Neural crest cell (in vitro differentiated cells): ENCODE measurements around the gene CHMP1A. TPM values are rescaled to one million over a fixed set of nuclear protein-coding genes. Genes with fewer than 3 reads are reported as not detected.

Experiments used
- DNase-seq: peaks from one replicate; pipeline ENCODE4 v3.0.0; 2021; ENCODE audit warnings: low read depth, mixed read lengths, low spot score
- H3K27ac Mint-ChIP-seq: one replicate; pipeline ENCODE4 v1.8.0; 2021; ENCODE audit warnings: mild to moderate bottlenecking, mixed read lengths; ENCODE audit not compliant: unreplicated experiment
- H3K27me3 Mint-ChIP-seq: 2 replicates; pipeline ENCODE4 v1.8.0; 2021; ENCODE audit warnings: low read depth, mild to moderate bottlenecking, mixed read lengths
- H3K36me3 Mint-ChIP-seq: 2 replicates; pipeline ENCODE4 v1.8.0; 2021; ENCODE audit warnings: low read depth, mild to moderate bottlenecking, mixed read lengths
- H3K4me1 Mint-ChIP-seq: 2 replicates; pipeline ENCODE4 v1.8.0; 2021; ENCODE audit warnings: mixed read lengths
- H3K4me3 Mint-ChIP-seq: one replicate; pipeline ENCODE4 v1.8.0; 2021; ENCODE audit warnings: mild to moderate bottlenecking, mixed read lengths
- H3K9me3 Mint-ChIP-seq: 2 replicates; pipeline ENCODE4 v1.8.0; 2021; ENCODE audit warnings: mixed read lengths
- CTCF ChIP-seq: fragments of 200-600 bp; sonication (generic); conservative IDR thresholded peaks from 2 replicates; pipeline ENCODE4 v1.5.0; 2021; ENCODE audit warnings: antibody characterized with exemption, mild to moderate bottlenecking
- total RNA-seq: library from RNA; stranded (reverse); gene quantifications from 2 replicates; pipeline ENCODE4 v1.2.1, GENCODE V29; 2021

Gene CHMP1A
- total RNA-seq, 1 donor from 2014 or later, result 93.9 TPM

- peaks cover 19% of the 10 kb centered on the region for H3K4me1 Mint-ChIP-seq
- H3K9me3 Mint-ChIP-seq, result no peaks in the 10 kb centered on the region
- no peak for DNase-seq
- TF ChIP-seq CTCF, result no peak
- H3K36me3 Mint-ChIP-seq, result peaks cover 24% of the 10 kb centered on the region
- peak overlapping the region; percentile 87 for H3K4me3 Mint-ChIP-seq
- no peak overlapping the region for H3K27ac Mint-ChIP-seq
- no peaks in the 10 kb centered on the region for H3K27me3 Mint-ChIP-seq
Observed at GRCh38 chr16:89656435-89657121, 930 bp downstream of the CHMP1A start.

GRCh38 chr16:89655062-89655643, 2.4 kb downstream of the CHMP1A start:
- peak overlapping the region; percentile 82 for H3K4me3 Mint-ChIP-seq
- DNase-seq, result no peak
- no peaks in the 10 kb centered on the region for H3K27me3 Mint-ChIP-seq
- H3K9me3 Mint-ChIP-seq, result no peaks in the 10 kb centered on the region
- no peak for TF ChIP-seq CTCF
- H3K27ac Mint-ChIP-seq, result no peak overlapping the region
- H3K36me3 Mint-ChIP-seq, result peaks cover 11% of the 10 kb centered on the region
- peaks cover 19% of the 10 kb centered on the region for H3K4me1 Mint-ChIP-seq

GRCh38 chr16:89653656-89654295, 3.7 kb downstream of the CHMP1A start:
- Mint-ChIP-seq H3K9me3 (no peaks in the 10 kb centered on the region), H3K4me3 (peak overlapping the region; percentile 67)

GRCh38 chr16:89651584-89651983, 5.9 kb downstream of the CHMP1A start:
- Mint-ChIP-seq H3K36me3 (peaks cover 4% of the 10 kb centered on the region), H3K27ac (no peak overlapping the region), H3K27me3 (no peaks in the 10 kb centered on the region), H3K4me3 (peak overlapping the region; percentile 27), H3K9me3 (no peaks in the 10 kb centered on the region), H3K4me1 (peaks cover 8% of the 10 kb centered on the region)
- no peak for TF ChIP-seq CTCF
- DNase-seq, result no peak

More at GRCh38 chr16:89653656-89654295, 3.7 kb downstream of the CHMP1A start:
- TF ChIP-seq CTCF, result no peak
- Mint-ChIP-seq H3K4me1 (peaks cover 17% of the 10 kb centered on the region), H3K27ac (no peak overlapping the region), H3K27me3 (no peaks in the 10 kb centered on the region), H3K36me3 (peaks cover 9% of the 10 kb centered on the region)
- no peak for DNase-seq

- no peak overlapping the region for H3K27ac Mint-ChIP-seq
- H3K4me3 Mint-ChIP-seq, result no peak overlapping the region
- H3K9me3 Mint-ChIP-seq, result no peaks in the 10 kb centered on the region
- no peak for DNase-seq
- no peaks in the 10 kb centered on the region for H3K4me1 Mint-ChIP-seq
- H3K27me3 Mint-ChIP-seq, result no peaks in the 10 kb centered on the region
- TF ChIP-seq CTCF, result no peak
- no peaks in the 10 kb centered on the region for H3K36me3 Mint-ChIP-seq
Observed at GRCh38 chr16:89646906-89647305, 10.6 kb downstream of the CHMP1A start.
